ENCODE data around the gene ATP2B1.

Gene ATP2B1

DNA sequence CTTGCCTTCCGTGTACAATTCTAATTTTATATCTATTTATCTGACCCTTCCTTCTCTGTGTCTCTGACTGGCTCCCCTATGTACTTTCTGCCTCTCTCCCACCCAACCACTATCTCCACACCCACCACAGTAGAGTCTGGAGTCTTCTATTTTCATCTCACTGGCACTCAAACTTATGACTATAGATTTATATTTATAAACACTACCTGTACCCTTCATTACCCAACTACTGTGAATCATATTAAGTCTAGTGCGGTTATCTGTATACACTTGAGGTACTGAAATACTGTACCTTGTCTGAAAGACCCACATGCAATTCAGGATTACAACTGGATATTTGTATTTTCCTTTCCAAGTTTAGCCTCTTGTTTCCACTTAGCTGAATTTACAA lies 36.1 kb downstream of the ATP2B1 start (continued):
- TF ChIP-seq ZNF280C (tag by site-specific recombination; IDR thresholded peaks at IDR 0.05) (no peak), ZBTB48 (tag by site-specific recombination; IDR thresholded peaks at IDR 0.05) (no peak), ZNF600 (tag by site-specific recombination; IDR thresholded peaks at IDR 0.05) (no peak), ZNF350 (tag by site-specific recombination; IDR thresholded peaks at IDR 0.05) (no peak)

DNA sequence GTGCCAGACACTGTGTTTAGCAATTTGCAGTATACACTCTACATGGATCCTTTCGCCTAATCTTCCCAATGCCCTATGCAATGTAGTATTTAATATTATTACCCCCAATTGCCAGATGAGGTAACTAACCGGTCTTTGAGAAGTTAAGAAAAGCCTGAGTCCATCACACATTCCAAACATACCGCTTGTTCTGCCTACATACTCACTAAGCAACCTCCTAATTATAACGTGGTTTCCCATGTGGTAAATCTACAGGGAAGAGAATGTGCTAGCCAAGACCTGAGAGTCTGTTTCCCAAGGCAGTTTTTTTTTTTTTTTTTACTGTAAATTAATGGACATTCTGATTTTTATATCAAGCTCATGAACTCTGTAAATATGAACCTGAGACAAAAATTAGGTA lies 37.2 kb downstream of the ATP2B1 start:
- POLR2A ChIA-PET = interaction anchor here (0.7 kb wide), 3 partner anchors 259 to 420 kb away, joined by 3 to 5 read pairs (median 4); no protein-coding TSS in a partner anchor
- H3K9me3 ChIP-seq (ENCODE audit: control insufficient read depth, insufficient read depth, low read depth, low read length) = no peaks in the 10 kb centered on the region
- peaks cover 3% of the 10 kb centered on the region; the same call in 1 of the 2 replicates for H3K4me1 ChIP-seq (ENCODE audit: control insufficient read depth, insufficient read depth, low read length)
- H3K27ac ChIP-seq (ENCODE audit: extremely low read depth, low read depth, low read length) = no peak overlapping the region
- H3K4me3 ChIP-seq (ENCODE audit: low read depth, low read length) = no peak overlapping the region
- CTCF ChIA-PET = no interaction called here
- H3K36me3 ChIP-seq (ENCODE audit: control insufficient read depth in 2 of 2, insufficient read depth in 1 of 2, low read length in 2 of 2) = no peaks in the 10 kb centered on the region
- TF ChIP-seq ZNF132 (tag by site-specific recombination; IDR thresholded peaks at IDR 0.05; ENCODE audit: borderline replicate concordance) (no peak), ZNF580 (tag by site-specific recombination; IDR thresholded peaks at IDR 0.05) (no peak), ZNF600 (tag by site-specific recombination; IDR thresholded peaks at IDR 0.05) (0 out of 2 replicates have a peak, but pooled peaks have one; percentile 39), KLF17 (tag by site-specific recombination; IDR thresholded peaks at IDR 0.05) (no peak), KLF9 (tag by site-specific recombination; IDR thresholded peaks at IDR 0.05; ENCODE audit: low read depth) (no peak), SP7 (tag by site-specific recombination; IDR thresholded peaks at IDR 0.05) (peak; percentile 62), ZNF24 (tag by site-specific recombination; IDR thresholded peaks at IDR 0.05) (no peak), MEIS1 (CRISPR knock-in tag; IDR thresholded peaks at IDR 0.05; ENCODE audit: borderline replicate concordance) (no peak), ZNF843 (tag by site-specific recombination; IDR thresholded peaks at IDR 0.05) (no peak), ZNF473 (tag by site-specific recombination; IDR thresholded peaks at IDR 0.05) (no peak), ZSCAN5A (tag by site-specific recombination; IDR thresholded peaks at IDR 0.05) (no peak), ZNF221 (tag by site-specific recombination; IDR thresholded peaks at IDR 0.05; ENCODE audit: borderline replicate concordance) (no peak), ZNF555 (tag by site-specific recombination; conservative IDR thresholded peaks at IDR 0.05) (no peak)
- TF ChIP-seq, protein P1, sequence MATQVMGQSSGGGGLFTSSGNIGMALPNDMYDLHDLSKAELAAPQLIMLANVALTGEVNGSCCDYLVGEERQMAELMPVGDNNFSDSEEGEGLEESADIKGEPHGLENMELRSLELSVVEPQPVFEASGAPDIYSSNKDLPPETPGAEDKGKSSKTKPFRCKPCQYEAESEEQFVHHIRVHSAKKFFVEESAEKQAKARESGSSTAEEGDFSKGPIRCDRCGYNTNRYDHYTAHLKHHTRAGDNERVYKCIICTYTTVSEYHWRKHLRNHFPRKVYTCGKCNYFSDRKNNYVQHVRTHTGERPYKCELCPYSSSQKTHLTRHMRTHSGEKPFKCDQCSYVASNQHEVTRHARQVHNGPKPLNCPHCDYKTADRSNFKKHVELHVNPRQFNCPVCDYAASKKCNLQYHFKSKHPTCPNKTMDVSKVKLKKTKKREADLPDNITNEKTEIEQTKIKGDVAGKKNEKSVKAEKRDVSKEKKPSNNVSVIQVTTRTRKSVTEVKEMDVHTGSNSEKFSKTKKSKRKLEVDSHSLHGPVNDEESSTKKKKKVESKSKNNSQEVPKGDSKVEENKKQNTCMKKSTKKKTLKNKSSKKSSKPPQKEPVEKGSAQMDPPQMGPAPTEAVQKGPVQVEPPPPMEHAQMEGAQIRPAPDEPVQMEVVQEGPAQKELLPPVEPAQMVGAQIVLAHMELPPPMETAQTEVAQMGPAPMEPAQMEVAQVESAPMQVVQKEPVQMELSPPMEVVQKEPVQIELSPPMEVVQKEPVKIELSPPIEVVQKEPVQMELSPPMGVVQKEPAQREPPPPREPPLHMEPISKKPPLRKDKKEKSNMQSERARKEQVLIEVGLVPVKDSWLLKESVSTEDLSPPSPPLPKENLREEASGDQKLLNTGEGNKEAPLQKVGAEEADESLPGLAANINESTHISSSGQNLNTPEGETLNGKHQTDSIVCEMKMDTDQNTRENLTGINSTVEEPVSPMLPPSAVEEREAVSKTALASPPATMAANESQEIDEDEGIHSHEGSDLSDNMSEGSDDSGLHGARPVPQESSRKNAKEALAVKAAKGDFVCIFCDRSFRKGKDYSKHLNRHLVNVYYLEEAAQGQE (tag by site-specific recombination; IDR thresholded peaks at IDR 0.05) = no peak

Measured in HEK293 (cell line).